ENCODE results near the gene ARL2BP. TPM values are rescaled to one million over a fixed set of nuclear protein-coding genes. Genes with fewer than 3 reads are reported as not detected.

Gene ARL2BP
- total RNA-seq, 4 donors from 2014 or later = 44.5 to 75.1 (median 54.6) TPM

DNA sequence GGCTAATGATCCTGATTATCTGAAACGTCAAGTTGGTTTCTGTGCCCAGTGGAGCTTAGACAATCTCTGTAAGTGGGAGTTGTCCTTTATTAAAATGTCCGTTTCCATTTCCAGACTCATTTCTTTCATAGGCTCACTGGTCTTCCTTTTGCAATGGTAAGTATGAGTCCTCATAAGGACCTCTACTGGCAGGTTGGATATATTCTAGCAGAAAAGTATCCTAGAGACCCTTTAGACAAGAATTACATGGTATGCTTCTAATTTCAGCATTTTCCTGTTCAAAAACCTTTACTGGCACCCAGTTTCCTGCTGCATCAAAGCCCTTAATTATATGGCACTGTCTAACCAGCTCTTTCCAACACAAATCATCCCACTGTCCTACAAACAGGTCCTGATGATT is 28.1 kb upstream of the ARL2BP start:
- TF ChIP-seq, protein P1, sequence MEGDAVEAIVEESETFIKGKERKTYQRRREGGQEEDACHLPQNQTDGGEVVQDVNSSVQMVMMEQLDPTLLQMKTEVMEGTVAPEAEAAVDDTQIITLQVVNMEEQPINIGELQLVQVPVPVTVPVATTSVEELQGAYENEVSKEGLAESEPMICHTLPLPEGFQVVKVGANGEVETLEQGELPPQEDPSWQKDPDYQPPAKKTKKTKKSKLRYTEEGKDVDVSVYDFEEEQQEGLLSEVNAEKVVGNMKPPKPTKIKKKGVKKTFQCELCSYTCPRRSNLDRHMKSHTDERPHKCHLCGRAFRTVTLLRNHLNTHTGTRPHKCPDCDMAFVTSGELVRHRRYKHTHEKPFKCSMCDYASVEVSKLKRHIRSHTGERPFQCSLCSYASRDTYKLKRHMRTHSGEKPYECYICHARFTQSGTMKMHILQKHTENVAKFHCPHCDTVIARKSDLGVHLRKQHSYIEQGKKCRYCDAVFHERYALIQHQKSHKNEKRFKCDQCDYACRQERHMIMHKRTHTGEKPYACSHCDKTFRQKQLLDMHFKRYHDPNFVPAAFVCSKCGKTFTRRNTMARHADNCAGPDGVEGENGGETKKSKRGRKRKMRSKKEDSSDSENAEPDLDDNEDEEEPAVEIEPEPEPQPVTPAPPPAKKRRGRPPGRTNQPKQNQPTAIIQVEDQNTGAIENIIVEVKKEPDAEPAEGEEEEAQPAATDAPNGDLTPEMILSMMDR (IDR thresholded peaks at IDR 0.05) = no peak
- no peak for TF ChIP-seq POLR2A (IDR thresholded peaks at IDR 0.05)
- H3K27me3 ChIP-seq = no peaks in the 10 kb centered on the region
- peaks cover 0 to 23% (median 0%) of the 10 kb centered on the region in 3 donors for H3K9me3 ChIP-seq
- no peak overlapping the region for H3K4me3 ChIP-seq
- no peak for DNase-seq
- H3K27ac ChIP-seq = no peak overlapping the region
- peaks cover 10 to 97% (median 54%) of the 10 kb centered on the region in 3 donors for H3K36me3 ChIP-seq
- H3K4me1 ChIP-seq = peaks cover 4 to 19% (median 8%) of the 10 kb centered on the region in 3 donors
- 93 to 97% methylated on average over 2 of the region's 2 CpGs for WGBS, 2 donors
- intact Hi-C loops (cut with DNase I) = no loop called here

DNA sequence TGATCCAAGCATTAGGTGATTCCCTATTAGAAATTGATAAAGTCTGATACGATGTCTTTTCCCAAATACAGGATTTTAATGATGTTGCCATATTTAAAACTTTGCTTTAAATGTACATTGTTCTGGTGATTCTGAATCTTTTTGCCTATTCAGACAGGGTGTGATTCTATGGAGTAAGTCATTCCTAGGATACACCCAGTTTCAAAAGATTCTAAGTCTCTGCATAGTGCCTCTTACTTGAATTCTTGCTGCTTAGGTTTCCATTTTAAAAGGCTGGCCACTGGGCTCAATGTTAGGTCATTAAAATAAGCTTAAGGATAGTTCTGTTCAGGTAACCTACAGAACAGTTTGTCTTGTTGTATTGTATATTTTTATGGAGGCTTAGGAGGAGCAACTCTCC is 22.0 kb upstream of the ARL2BP start:
- intact Hi-C loops (cut with DNase I) = no loop called here
- no peak overlapping the region for H3K4me3 ChIP-seq
- WGBS, 2 donors = 92 to 96% methylated on average over 1 of the region's 1 CpG
- H3K27me3 ChIP-seq = no peaks in the 10 kb centered on the region
- TF ChIP-seq, protein P1 (IDR thresholded peaks at IDR 0.05) = no peak
- TF ChIP-seq POLR2A (IDR thresholded peaks at IDR 0.05) = no peak
- no peak for DNase-seq
- peaks cover 0 to 4% (median 0%) of the 10 kb centered on the region in 3 donors for H3K9me3 ChIP-seq
- H3K36me3 ChIP-seq = peaks cover 7 to 98% (median 38%) of the 10 kb centered on the region in 3 donors
- no peak overlapping the region for H3K27ac ChIP-seq
- no peaks in the 10 kb centered on the region for H3K4me1 ChIP-seq

DNA sequence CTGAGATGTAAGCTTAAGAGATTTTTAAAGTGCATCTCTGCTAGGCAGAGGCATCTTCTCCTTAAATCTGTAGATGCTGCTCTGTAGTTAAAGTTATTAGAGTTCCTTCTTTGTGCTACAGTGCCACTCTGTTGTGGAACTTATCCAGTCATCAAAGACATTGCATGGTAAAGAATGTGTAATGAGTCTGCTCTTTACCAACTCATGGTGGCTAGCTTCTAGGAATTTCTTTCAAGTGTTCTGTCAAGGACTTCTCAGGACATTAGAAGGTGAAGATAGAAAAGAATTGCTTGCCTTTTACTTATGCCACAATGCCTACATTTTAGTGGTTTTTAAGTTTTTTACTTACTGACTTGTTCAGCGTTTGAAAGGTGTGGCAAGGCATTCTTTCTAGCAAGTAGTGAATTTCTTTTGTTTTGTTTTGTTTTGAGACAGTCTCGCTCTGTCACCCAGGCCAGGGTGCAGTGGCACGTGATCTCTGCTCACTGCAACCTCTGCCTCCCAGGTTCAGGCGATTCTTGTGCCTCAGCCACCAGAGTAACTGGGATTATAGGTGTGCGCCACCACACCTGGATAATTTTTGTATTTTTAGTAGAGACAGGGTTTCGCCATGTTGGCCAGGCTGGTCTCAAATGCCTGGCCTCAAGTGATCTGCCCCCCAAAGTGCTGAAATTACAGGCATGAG is 20.3 kb upstream of the ARL2BP start:
- Histone ChIP-seq H3K27me3 (no peaks in the 10 kb centered on the region), H3K9me3 (no peaks in the 10 kb centered on the region), H3K36me3 (peaks cover 7 to 100% (median 43%) of the 10 kb centered on the region in 3 donors), H3K4me1 (no peaks in the 10 kb centered on the region), H3K27ac (no peak overlapping the region), H3K4me3 (no peak overlapping the region)
- WGBS, 2 donors = 74 to 96% methylated on average over 4 to 5 of the region's 6 CpGs
- intact Hi-C loops (cut with DNase I) = no loop called here
- DNase-seq = no peak
- TF ChIP-seq POLR2A (IDR thresholded peaks at IDR 0.05) = no peak
- TF ChIP-seq, protein P1 (IDR thresholded peaks at IDR 0.05) = no peak

DNA sequence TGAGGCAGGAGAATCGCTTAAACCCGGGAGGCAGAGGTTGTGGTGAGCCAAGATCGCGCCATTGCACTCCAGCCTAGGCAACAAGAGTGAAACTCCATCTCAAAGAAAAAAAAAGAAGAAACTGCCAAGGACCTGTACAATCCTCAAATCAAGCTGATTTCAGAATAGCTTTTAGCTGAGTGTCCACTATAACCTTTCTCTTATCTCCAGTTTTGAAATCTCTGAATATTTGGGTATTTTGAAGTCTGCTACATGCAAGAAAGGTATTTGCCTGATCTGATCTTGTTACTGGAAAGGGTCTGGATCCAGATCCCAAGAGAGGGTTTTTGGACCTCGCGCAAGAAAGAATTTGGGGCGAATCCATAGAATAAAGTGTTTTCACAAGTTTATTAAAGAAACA is 19.1 kb upstream of the ARL2BP start:
- H3K9me3 ChIP-seq = no peaks in the 10 kb centered on the region
- peaks cover 7 to 100% (median 48%) of the 10 kb centered on the region in 3 donors for H3K36me3 ChIP-seq

More for the DNA sequence above, 19.1 kb upstream of the ARL2BP start:
- H3K27me3 ChIP-seq = no peaks in the 10 kb centered on the region
- no peak overlapping the region for H3K4me3 ChIP-seq
- H3K27ac ChIP-seq = no peak overlapping the region
- H3K4me1 ChIP-seq = no peaks in the 10 kb centered on the region
- intact Hi-C loops (cut with DNase I) = no loop called here
- no peak for DNase-seq
- TF ChIP-seq POLR2A (IDR thresholded peaks at IDR 0.05) = no peak
- TF ChIP-seq, protein P1 (IDR thresholded peaks at IDR 0.05) = no peak
- WGBS, 2 donors = 93 to 100% methylated on average over 4 to 7 of the region's 7 CpGs

Measured in esophagus squamous epithelium (tissue), 5 donors.